SKM-1 treated with dmso at 0.1 percent for 144 hours (cell line): Measurements from ENCODE around the gene NCAPG2.
"Not testable (repeated sequence)": the region's sequence is repeated elsewhere in the genome, so short reads cannot be mapped to it uniquely, and the experiment has no call there.

Experiments
- DNase-seq: peaks from one replicate; lab custom pipeline; 2025; ENCODE audit not compliant: unreplicated experiment; lab: John Stamatoyannopoulos, UW

The NCAPG2 gene

DNA sequence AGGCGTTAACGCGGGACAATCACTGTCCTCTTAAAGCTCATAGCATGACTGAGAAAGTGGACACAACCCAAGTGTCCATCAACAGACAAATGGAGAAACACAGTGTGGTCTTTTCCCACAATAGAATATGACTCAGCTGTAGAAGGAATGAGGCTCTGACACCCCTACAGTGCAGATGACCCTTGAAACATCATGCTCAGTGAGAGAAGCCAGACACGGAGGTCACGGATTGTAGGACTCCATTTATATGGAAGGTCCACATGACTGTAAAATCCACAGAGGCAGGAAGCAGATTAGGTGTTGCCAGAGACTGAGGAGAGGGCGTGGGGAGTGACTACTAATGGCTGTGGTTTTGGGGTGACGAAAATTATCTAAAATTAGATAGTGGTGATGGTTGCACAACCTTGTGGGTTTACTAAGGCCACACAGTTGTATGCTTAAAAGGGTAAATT, 6.1 kb upstream of the NCAPG2 start:
- DNase-seq: peak; percentile 86

DNA sequence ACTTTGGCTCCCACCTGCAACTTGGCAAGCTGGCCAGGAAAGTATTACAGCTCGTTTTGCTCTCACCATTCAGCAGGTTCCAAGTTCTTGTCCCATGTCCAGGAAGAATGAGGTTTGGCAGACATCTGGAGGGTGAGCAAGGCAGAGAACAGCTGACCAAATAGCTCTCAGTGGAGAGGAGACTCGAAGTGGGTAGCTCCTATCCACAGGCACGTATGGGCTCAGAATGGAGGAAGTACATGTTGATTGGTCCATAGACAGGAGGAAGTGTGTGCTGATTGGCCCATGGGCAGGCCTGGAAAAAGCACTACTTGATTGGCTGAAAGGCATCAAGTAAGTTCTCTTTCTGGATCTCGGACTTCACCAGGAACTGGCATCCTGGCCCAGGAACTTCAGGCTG, 3.0 kb upstream of the NCAPG2 start:
- no peak for DNase-seq

DNA sequence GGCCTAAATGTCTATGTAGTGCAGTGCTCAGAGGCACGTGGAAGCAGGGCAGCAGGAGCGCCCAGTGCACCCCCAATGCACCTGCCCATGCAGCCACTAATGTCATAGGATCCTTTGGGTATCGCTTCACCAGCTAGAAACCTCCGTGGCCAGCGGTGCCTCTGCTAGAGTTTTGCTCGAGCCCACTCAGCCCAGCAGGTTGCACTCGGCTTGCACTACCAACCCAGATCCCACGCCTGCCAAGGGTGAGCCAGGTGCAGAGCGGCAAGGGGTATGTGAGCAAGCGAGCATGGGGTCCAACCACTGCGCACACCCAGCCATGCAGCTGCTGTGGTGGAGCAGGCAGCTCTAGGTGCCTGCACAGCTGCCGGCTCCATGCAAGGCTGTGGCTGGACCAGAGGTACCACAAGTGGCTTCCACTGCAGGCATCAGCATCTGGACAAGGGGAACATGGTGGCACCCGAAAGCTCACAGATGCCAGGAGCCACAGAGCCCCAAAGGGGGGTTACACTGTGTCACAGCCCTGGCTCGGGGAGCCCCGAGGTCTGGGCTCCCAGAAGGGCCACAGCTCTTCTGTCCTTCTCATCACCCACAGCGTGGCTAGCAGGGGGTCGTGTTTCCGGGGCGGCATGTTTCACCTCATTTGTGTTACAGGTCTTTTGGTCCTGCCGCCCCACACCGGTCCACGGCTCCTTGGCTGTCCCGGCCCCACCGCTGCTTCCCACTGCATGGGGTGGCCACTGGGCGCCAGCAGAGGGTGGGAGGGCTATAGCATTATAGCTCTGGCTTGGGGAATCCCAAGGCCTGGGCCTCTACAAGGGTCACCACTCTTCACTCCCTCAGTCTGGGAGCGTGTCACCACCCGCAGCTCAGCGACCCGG, 2.3 kb upstream of the NCAPG2 start:
- no peak for DNase-seq

DNA sequence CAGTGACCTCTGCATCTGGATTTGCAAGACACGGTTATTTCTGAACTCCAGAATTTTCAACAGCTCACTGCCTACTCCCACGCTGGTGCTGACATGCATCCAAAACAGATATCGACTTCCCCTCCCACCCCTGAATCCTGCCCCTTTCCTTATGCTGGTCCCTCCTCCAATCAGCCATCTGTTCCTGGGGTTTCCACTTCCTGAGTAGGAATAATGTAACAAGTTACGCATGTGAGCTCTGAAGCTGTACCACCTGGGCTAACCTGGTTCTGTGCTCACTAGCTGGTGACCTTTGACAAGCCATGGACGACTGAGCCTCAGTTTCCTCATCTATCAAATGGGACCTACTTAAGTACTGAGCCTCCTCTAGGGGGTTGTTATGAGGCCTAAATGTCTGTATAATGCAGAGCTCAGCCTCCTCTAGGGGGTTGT, 1.7 kb upstream of the NCAPG2 start:
- no peak for DNase-seq

DNA sequence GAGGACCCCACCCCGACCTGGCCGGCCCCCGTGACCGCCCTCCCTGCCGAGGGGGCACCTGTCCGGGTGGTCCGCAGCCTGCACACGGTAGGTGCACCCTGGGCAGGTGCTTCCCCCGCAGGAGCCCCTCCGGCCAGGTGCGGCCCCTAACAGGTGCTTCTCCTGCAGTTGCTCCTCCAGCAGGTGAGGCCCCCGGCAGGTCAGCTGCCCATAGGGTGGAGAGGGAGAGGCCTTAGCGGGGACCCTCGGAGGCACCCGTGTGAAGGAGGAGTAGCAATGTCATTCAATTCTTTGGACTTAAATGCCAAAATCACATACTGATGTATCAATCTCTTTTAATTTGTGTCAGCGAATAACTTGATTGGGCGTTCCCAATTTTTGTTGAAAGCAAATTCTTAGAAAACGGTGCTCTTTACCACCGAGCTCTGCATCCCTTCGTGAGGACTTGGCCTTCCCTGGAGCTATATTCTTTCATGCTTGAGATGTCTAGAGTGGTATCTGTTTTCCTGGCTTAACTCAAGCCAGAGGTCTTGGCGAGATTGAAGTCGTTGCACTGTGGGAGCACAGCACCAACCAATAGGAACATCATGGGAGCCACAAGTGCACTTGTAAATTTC, 738 bp upstream of the NCAPG2 start:
- DNase-seq: no peak

DNA sequence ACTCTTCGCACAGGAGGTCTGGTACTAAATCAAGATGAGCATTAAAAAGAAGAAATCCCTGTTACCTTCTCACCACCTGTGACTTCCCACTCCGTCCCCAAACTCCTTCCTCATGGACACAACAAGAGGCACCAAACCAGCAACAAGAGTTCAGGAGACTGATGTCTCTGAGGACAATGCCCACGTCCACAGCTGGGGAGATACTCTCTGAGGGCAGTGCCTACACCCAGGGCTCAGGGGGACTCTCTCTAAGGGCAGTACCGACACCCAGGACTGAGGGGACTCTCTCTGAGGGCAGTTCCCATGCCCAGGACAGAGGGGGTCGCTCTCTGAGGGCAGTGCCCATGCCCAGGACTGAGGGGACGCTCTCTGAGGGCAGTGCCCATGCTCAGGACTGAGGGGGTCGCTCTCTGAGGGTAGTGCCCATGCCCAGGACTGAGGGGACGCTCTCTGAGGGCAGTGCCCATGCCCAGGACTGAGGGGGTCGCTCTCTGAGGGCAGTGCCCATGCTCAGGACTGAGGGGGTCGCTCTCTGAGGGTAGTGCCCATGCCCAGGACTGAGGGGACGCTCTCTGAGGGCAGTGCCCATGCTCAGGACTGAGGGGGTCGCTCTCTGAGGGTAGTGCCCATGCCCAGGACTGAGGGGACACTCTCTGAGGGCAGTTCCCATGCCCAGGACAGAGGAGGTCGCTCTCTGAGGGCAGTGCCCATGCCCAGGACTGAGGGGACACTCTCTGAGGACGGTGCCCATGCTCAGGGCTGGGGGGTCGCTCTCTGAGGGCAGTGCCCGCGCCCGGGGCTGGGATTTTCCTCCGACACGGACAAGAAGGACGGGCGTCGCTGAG, 703 bp downstream of the NCAPG2 start:
- not testable (repeated sequence) for DNase-seq

DNA sequence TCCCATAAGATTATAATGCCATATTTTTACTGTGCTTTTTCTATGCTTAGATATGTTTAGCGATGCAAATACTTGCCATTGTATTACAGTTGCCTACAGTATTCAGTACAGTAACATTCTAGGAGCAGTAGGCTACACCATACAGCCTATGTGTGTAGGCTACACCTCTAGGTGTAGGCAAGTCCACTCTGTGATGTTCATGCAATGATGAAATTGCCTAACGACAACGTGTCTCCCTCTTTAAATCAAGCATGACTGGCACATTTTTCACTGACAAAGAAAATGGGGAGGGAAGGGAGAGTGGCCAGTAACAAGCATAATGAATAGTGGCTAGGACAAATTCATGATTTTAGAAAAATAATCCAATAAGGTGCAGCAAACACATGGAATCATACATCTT, 1.7 kb downstream of the NCAPG2 start:
- no peak for DNase-seq

DNA sequence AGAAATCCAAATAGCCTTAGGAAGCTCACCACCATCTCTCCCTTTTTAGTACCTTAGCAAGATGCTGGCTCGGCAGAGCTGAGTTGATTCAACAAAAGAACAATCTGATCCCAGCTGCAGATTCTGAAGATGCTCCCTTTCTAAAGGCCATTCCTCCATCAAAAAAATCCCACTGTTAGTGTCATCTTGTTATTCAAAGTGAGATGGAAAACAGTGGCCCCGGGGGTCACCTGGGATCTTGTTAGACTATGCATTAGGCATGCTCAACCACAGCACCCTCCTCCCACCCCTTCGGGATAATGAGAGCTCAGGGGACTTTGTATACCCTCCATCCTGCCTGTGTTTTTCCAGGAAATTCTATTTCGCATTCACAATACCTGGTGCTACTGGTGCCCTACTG, 2.4 kb downstream of the NCAPG2 start:
- DNase-seq: no peak

DNA sequence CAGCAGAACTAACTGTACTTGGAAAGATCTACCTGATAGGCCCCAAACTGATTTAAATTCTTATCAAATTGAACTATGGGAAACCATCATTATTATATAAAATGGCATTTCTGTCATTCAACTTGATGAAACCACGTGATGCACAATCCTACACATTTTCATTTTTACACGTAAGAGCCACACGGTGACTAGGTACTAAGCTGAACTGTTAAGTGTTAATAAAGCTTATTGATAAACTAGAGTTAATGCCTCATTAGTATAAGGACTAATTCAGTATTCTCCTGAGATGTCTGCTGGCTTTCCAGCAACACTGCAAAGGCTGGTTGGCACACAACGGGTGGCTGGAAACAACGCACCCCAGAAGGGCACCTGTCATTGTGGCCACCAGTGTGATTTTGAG, 4.6 kb downstream of the NCAPG2 start:
- DNase-seq: no peak

DNA sequence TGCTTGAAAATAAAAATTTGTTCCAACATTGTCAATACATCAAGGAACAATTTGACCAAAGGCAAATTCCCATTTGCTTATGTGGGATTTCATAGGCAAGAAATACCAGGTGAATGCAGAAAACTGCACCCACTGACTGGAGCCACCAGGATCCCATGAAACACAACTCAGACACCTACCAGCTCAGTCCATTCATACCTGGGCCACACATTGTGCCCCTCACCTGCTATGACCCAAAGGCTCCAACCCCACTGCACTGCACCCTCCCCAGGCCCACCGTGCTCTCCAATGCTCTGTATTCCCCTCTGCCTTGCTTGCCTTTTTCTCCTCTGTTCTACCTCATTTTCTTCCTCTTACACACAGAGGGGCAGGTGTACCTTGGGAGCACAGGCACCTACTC, 5.3 kb downstream of the NCAPG2 start:
- no peak for DNase-seq

DNA sequence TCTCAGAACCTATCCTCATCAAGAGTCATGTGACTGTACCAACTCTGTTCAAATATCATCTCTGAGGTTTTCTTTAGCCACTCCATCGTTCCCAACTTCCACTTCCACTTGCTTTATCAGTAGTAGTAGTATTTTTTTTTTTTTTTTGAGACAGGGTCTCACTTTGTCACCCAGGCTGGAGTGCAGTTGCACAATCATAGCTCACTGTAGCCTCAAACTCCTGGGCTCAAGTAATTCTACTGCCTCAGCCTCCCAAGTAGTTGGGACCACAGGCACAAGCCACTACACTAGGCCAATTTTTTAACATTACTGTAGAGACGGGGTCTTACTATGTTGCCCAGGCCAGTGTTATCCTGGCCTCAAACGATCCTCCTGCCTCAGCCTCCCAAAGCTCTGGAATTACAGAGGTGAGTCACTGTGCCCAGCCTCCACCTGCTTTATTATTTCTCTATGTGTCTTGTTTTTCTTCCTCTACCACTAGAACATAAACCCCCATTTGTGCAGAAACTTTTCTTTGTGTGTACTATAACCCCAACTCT, 5.9 kb downstream of the NCAPG2 start:
- DNase-seq: no peak

DNA sequence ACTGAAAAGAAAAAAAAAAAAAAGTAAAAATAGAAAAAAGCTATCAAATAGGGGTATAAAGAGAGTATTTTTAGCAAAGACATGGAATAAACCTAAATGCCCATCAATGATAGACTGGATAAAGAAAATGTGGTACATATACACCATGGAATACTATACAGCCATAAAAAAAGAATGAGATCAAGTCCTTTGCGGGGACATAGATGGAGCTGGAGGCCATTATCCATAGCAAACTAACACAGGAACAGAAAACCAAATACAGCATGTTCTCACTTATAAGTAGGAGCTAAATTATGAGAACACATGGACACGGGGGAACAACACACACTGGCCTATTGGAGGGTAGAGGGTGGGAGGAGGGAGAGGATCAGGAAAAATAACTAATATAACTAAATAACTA, 7.0 kb downstream of the NCAPG2 start:
- not testable (repeated sequence) for DNase-seq

DNA sequence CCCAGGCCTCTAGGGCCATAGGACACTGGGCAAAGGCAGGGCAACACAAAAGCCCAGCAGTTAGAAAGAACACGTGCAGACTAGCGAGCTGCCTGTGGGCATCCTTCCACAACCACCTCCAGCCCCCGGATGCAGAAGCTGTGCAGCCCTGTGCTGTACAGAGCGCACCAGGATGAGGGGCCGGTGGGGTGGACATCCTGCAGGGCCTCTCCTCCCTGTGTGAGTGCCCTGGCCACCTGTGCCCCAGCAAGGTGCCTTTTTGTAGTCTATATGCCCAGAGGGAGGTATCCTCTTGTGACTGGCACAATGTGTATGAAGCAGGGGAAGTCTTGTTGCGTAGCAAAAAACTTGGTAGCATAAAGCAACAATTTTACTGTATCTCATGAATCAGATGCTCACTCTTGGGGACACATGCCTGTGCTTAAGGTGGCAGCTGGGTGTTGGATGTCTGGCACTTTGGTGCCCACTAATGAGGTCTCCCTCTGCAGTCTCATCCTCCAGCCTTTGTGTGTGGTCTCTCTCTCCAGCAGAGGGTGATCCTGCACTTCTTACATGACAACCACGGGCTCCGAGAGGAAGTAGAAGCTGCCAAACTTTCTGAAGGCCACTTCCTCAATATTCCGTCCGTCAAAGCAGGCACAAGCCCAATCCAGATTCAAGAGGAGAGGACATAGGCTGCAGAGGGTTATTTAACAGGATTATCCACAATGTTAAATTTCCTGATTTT, 8.7 kb downstream of the NCAPG2 start:
- DNase-seq: peak; percentile 65

DNA sequence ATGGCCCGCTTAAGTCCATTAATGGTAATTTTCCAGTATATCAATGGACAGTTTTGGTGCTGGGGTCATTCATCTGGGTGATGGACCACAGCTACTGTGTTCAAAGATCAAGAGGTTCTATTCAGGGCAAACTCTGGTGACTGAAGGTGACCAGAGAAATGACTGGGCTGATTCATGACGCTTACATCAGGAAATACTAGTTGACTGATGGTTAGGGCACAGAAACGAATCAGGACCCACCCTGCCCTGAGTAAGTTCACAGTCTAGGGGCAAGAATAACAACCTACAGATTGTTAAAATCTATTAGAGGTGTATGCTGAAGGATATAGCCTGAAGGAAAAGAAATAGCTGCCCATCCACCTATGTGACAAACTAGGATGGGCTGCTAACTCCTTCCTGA, 9.5 kb downstream of the NCAPG2 start:
- no peak for DNase-seq

DNA sequence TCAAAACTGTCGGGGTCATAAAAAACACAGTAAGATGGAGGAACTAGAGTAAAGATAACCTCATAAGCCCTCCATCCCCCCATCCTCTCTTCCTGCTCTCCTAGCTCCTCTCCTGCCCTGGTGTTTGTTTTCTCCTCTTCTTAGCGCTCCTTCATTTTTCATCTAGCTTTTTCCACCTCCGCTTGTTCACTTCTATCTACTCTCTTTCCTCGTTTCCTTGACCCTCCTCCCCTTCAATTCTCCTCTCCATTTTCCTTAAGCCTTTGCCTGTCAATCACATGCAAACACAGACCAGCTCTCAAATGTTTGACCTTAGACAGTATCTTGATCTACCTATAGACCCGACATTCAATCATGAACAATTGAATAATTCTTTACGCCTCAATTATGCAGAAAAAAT, 10.0 kb downstream of the NCAPG2 start:
- DNase-seq: no peak

DNA sequence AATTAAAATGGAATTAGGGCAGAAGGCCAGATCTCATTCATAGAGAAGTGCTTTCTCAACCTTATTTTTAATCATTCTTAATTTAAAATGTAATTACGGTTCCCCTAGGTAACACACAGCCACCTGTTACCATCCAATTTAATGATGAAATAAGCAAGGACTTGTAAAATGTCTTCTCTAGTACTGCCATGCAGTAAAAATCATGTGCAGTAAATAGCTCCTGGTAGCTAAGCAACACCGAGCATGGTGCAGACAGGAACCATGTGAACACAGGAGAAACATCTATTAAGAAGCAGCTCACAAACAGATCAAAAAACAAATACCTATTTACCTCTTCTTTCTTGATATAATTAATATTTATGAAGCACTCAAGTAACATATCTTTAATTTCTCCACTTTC, 15.1 kb downstream of the NCAPG2 start:
- no peak for DNase-seq

DNA sequence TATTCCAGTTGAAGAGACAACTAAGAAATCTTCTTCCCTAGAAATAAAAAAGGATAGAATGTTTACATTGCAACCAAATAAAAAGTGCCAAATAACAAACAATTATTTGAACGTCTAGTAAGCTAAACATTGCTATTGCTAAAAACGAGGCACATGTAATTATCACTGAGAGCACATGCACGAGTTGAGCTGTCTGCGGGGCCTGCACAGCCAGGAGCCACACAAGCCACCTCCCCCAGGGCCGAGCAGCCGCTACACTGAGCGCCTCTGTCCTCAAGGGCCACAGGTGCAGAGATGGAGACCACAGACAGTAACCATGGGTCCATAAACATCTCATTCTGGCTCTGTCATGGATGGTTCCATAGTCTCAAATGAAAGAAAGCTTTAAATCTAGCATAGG, 17.2 kb downstream of the NCAPG2 start:
- no peak for DNase-seq

DNA sequence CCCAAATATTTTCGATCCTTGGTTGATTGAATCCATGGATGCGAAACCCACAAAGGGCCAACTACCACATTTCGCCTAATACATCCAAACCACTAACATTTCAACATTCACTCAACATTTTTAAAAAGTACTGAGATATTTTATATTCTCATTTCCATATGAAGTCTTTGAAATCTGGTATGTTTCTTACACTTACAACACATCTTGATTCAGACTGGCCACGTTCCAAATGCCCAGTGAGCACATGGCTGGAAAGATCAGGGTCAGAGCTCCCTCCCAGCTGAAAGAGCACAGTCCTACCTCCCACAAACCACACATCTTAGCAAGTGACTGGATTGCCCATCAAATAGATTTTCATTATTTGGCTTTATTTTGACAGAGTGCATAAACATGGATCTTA, 18.9 kb downstream of the NCAPG2 start:
- DNase-seq: no peak

DNA sequence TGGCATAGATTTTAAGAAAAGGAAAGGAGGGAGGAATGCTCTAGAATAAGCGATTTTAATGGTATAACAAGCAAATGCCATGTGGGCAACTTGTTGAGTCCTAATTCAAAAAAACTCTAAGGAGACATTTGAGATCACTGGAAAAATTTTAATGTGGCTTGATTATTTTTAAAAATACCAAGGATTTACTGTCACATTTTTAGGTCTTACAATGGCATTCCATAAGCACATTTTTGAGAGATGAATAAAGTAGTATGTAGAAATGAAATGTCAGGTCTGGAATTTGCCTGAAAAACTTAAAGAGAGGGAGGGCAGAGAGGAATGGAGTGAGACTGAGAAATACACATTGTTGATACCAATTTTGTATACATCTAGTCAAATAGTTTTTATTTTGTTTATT, 20.3 kb downstream of the NCAPG2 start:
- DNase-seq: no peak

DNA sequence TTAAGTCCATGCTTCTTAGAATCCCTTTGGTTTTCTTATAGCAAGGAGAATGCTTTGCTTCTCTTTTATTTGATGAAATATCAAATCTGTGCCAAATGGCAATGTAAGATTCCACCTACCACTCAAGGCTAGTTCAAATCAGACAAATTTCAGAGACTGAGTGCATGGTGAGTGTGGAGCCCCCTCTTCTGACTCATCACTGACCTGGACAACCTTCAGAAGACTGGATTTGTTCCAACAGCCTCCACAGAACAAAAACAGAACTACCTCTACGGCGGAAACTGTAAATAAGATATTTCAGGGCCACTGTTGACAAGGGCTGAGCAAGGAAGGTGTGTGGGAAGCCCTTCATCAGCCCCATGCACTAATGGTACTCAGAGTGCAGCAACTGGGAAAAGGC, 21.1 kb downstream of the NCAPG2 start:
- DNase-seq: no peak

DNA sequence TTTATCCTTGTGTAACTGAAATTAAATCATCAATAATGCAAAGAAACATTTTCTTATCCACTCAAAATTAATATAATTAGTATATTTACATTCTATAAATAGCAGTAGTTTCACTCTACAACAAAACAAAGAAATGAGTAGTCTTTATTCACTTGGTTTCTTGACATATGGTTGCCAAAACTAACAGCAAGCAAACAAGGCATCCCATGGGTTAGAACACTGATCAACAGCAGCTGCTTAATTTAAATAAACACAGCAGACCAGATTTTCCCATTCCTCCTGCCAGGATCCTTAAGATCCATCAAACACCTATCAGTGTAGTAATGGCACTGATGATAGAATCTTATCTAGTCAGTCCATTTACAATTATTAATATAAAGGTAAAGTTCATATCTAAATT, 22.1 kb downstream of the NCAPG2 start:
- no peak for DNase-seq
